Measurements from ENCODE around the gene A4GALT.

DNA sequence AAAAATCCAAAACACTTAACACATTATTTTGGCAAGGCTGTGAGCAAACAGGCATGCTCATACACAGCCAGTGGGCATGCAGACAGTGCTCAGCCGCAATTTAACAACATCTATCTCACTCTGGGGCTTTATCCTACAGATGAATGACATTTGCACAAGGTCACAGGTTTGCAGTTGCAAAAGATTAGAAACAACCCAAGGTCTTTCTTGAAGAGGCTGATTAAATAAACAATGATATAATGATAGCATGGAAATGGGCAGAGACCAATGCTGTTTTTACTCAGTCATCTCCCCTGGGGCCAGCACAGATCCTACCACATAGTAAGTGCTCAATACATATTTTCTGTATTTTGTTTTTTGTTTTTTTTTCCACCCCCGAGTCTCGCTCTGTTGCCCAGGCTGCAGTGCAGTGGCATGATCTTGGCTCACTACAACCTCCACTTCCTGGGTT lies 9.4 kb downstream of the A4GALT start:
- TF ChIP-seq POLR2AphosphoS5 (IDR thresholded peaks at IDR 0.05) = no peak
- TF ChIP-seq, protein P1, sequence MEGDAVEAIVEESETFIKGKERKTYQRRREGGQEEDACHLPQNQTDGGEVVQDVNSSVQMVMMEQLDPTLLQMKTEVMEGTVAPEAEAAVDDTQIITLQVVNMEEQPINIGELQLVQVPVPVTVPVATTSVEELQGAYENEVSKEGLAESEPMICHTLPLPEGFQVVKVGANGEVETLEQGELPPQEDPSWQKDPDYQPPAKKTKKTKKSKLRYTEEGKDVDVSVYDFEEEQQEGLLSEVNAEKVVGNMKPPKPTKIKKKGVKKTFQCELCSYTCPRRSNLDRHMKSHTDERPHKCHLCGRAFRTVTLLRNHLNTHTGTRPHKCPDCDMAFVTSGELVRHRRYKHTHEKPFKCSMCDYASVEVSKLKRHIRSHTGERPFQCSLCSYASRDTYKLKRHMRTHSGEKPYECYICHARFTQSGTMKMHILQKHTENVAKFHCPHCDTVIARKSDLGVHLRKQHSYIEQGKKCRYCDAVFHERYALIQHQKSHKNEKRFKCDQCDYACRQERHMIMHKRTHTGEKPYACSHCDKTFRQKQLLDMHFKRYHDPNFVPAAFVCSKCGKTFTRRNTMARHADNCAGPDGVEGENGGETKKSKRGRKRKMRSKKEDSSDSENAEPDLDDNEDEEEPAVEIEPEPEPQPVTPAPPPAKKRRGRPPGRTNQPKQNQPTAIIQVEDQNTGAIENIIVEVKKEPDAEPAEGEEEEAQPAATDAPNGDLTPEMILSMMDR (IDR thresholded peaks at IDR 0.05) = no peak
